H1 (cell line): ENCODE data around the gene HERC3. TPM values are rescaled to one million over a fixed set of nuclear protein-coding genes. Genes with fewer than 3 reads are reported as not detected.

Experiments
- CTCF ChIA-PET: fragments of 300-600 bp; sonication (Branson Sonifier 250); formaldehyde crosslinking; loops from one replicate; lab custom pipeline; 2021; ENCODE audit not compliant: partially characterized antibody; lab: Charles Lee
- POLR2A ChIA-PET: fragments of 300-600 bp; sonication (Branson Sonifier 250); formaldehyde crosslinking; loops from one replicate; lab custom pipeline; 2021; ENCODE audit warnings: inconsistent platforms; ENCODE audit not compliant: partially characterized antibody; lab: Charles Lee
- DNase-seq, 2 experiments: peaks; one replicate each; pipeline versions ENCODE4 v3.0.0 to v3.0.0-alpha.2; 2010 to 2022; ENCODE audit warnings: low spot score in 2 of 2, low read depth in 1 of 2, mixed read lengths in 1 of 2
- FAIRE-seq: peaks from 2 replicates; lab custom pipeline; 2011; peaks lifted over from hg19 to GRCh38; lab: Jason Lieb, UNC
- H2AFZ ChIP-seq: 2 replicates; pipeline ENCODE4 v1.8.1; 2012; ENCODE audit warnings: low read length, inconsistent platforms
- H2AK5ac ChIP-seq: 2 replicates; pipeline ENCODE4 v1.6.1; 2013; ENCODE audit warnings: low read depth, low read length
- H2BK120ac ChIP-seq: replicated peaks from 2 replicates; pipeline ENCODE3; 2013; ENCODE audit warnings: low read depth, low read length, inconsistent platforms
- H2BK12ac ChIP-seq: 2 replicates; pipeline ENCODE4 v1.6.1; 2013; ENCODE audit warnings: low read depth, low read length
- H2BK15ac ChIP-seq: 2 replicates; pipeline ENCODE4 v1.6.1; 2013; ENCODE audit warnings: low read length
- H2BK20ac ChIP-seq: 2 replicates; pipeline ENCODE4 v1.6.1; 2013; ENCODE audit warnings: low read length
- H2BK5ac ChIP-seq: 2 replicates; pipeline ENCODE4 v1.6.1; 2013; ENCODE audit warnings: low read depth, low read length
- H3K14ac ChIP-seq: 2 replicates; pipeline ENCODE4 v1.6.1; 2013; ENCODE audit warnings: inconsistent platforms; ENCODE audit not compliant: insufficient read length
- H3K18ac ChIP-seq: 2 replicates; pipeline ENCODE4 v1.6.1; 2013; ENCODE audit warnings: low read length; ENCODE audit errors: extremely low read depth
- H3K23ac ChIP-seq: 2 replicates; pipeline ENCODE4 v1.6.1; 2013; ENCODE audit warnings: inconsistent platforms; ENCODE audit not compliant: insufficient read length
- H3K23me2 ChIP-seq: 2 replicates; pipeline ENCODE4 v1.6.1; 2013; ENCODE audit warnings: low read depth, low read length
- H3K27ac ChIP-seq: 2 replicates; pipeline ENCODE4 v1.6.1; 2011; ENCODE audit warnings: low read depth, low read length, inconsistent platforms
- H3K27me3 ChIP-seq, 4 experiments: replicated peaks in 1 of 4; 1 replicate in 1 of 4; 2 replicates in 3 of 4; pipeline versions ENCODE4 v1.6.1 to v1.8.1; 2011 to 2013; ENCODE audit warnings: low read length in 3 of 4, mild to moderate bottlenecking in 3 of 4, inconsistent platforms in 2 of 4, mixed read lengths in 2 of 4, moderate library complexity in 1 of 4; ENCODE audit not compliant: control insufficient read depth in 3 of 4, insufficient read depth in 3 of 4; ENCODE audit errors: extremely low read depth in 1 of 4
- H3K36me3 ChIP-seq, 4 experiments: 2 replicates each; pipeline versions ENCODE4 v1.6.1 to v1.8.1; 2011 to 2013; ENCODE audit warnings: mild to moderate bottlenecking in 4 of 4, low read length in 3 of 4, moderate library complexity in 2 of 4, control low read depth in 1 of 4, inconsistent platforms in 1 of 4; ENCODE audit not compliant: insufficient read depth in 4 of 4, control insufficient read depth in 2 of 4
- H3K4ac ChIP-seq: replicated peaks from 2 replicates; pipeline ENCODE3; 2013; ENCODE audit warnings: low read length, low read depth, mixed read lengths, inconsistent platforms; ENCODE audit not compliant: insufficient read length
- H3K4me1 ChIP-seq, 4 experiments: replicated peaks in 1 of 4; 1 replicate in 1 of 4; 2 replicates in 3 of 4; pipeline versions ENCODE4 v1.6.1 to v1.8.1; 2011 to 2013; ENCODE audit warnings: low read length in 3 of 4, inconsistent platforms in 2 of 4, mixed read lengths in 1 of 4; ENCODE audit not compliant: insufficient read depth in 4 of 4, control insufficient read depth in 3 of 4
- H3K4me2 ChIP-seq, 2 experiments: 2 replicates each; pipeline versions ENCODE4 v1.6.1 to v1.8.1; 2011 to 2013; ENCODE audit warnings: low read depth in 2 of 2, low read length in 2 of 2, control low read depth in 1 of 2, inconsistent platforms in 1 of 2, mild to moderate bottlenecking in 1 of 2; ENCODE audit not compliant: insufficient read depth in 1 of 2
- H3K4me3 ChIP-seq, 4 experiments: fragments of 200-600, 300-600 bp in 1 of 4; sonication (generic), shearing (Covaris generic), sonication (Bioruptor Twin) in 1 of 4; 2 replicates each; pipeline versions ENCODE4 v1.5.1 to v1.8.1; 2011 to 2016; ENCODE audit warnings: low read length in 4 of 4, low read depth in 3 of 4, control low read depth in 2 of 4, inconsistent platforms in 2 of 4, mild to moderate bottlenecking in 2 of 4, mixed read lengths in 1 of 4, moderate library complexity in 1 of 4; ENCODE audit not compliant: insufficient read depth in 2 of 4; ENCODE audit errors: extremely low read depth in 1 of 4
- H3K56ac ChIP-seq: replicated peaks from 2 replicates; pipeline ENCODE3; 2013; ENCODE audit warnings: low read depth, mild to moderate bottlenecking, mixed read lengths, low read length, inconsistent platforms; ENCODE audit not compliant: insufficient read length
- H3K79me1 ChIP-seq: 2 replicates; pipeline ENCODE4 v1.6.1; 2013; ENCODE audit warnings: low read depth, low read length, control low read depth
- H3K79me2 ChIP-seq, 2 experiments: 2 replicates each; pipeline versions ENCODE4 v1.6.1 to v1.8.1; 2012 to 2013; ENCODE audit warnings: low read length in 2 of 2, mild to moderate bottlenecking in 2 of 2, inconsistent platforms in 1 of 2; ENCODE audit not compliant: insufficient read depth in 2 of 2, control insufficient read depth in 1 of 2
- H3K9ac ChIP-seq, 4 experiments: replicated peaks in 1 of 4; 1 replicate in 1 of 4; 2 replicates in 3 of 4; pipeline versions ENCODE4 v1.6.1 to v1.8.1; 2011 to 2013; ENCODE audit warnings: low read depth in 3 of 4, low read length in 3 of 4, control low read depth in 2 of 4, mild to moderate bottlenecking in 2 of 4, moderate library complexity in 2 of 4, inconsistent platforms in 1 of 4; ENCODE audit errors: extremely low read depth in 1 of 4
- H3K9me3 ChIP-seq, 2 experiments: 2 replicates each; pipeline versions ENCODE4 v1.6.1 to v1.8.1; 2012 to 2013; ENCODE audit warnings: mild to moderate bottlenecking in 2 of 2, moderate library complexity in 2 of 2, control low read depth in 1 of 2, inconsistent platforms in 1 of 2, low read depth in 1 of 2, low read length in 1 of 2, mixed read lengths in 1 of 2; ENCODE audit not compliant: insufficient read depth in 2 of 2
- H4K20me1 ChIP-seq, 2 experiments: replicated peaks in 1 of 2; 2 replicates each; pipeline versions ENCODE3 to v1.8.1; 2011 to 2013; ENCODE audit warnings: inconsistent platforms in 2 of 2, low read length in 2 of 2, mild to moderate bottlenecking in 1 of 2; ENCODE audit not compliant: insufficient read depth in 2 of 2, control insufficient read depth in 1 of 2
- H4K5ac ChIP-seq: 2 replicates; pipeline ENCODE4 v1.6.1; 2013; ENCODE audit warnings: low read length, low read depth, mixed read lengths, inconsistent platforms; ENCODE audit not compliant: insufficient read length
- H4K8ac ChIP-seq: 2 replicates; pipeline ENCODE4 v1.8.0; 2013; ENCODE audit warnings: mild to moderate bottlenecking, moderate library complexity, low read length, inconsistent platforms; ENCODE audit not compliant: insufficient read depth; ENCODE audit errors: extremely low read depth
- H4K91ac ChIP-seq: replicated peaks from 2 replicates; pipeline ENCODE3; 2013; ENCODE audit warnings: low read length, mixed read lengths, inconsistent platforms; ENCODE audit not compliant: insufficient read length
- ATF3 ChIP-seq: IDR thresholded peaks from 2 replicates; pipeline ENCODE4 v1.6.1; 2011; ENCODE audit warnings: low read depth, mild to moderate bottlenecking, low read length; ENCODE audit not compliant: insufficient read depth
- BRCA1 ChIP-seq: IDR thresholded peaks from 2 replicates; pipeline ENCODE4 v1.6.1; 2012; ENCODE audit warnings: low read depth, low read length, improper control_type of control experiment
- CTCF ChIP-seq, 3 experiments: IDR thresholded peaks; 1 replicate in 2 of 3; 2 replicates in 1 of 3; pipeline versions ENCODE4 v1.5.1 to v1.6.1; 2011; ENCODE audit warnings: low read length in 3 of 3, mild to moderate bottlenecking in 3 of 3, inconsistent platforms in 2 of 3, low read depth in 1 of 3, moderate library complexity in 1 of 3; ENCODE audit not compliant: insufficient read depth in 1 of 3; ENCODE audit errors: control extremely low read depth in 1 of 3
- EP300 ChIP-seq, 2 experiments: IDR thresholded peaks; 1 replicate in 1 of 2; 2 replicates in 1 of 2; pipeline ENCODE4 v1.6.1; 2011 to 2012; ENCODE audit warnings: low read depth in 2 of 2, low read length in 2 of 2, mild to moderate bottlenecking in 2 of 2, borderline replicate concordance in 1 of 2, inconsistent platforms in 1 of 2, moderate library complexity in 1 of 2
- EZH2 ChIP-seq: fragments of 200-600 bp; sonication (generic); IDR thresholded peaks from 2 replicates; pipeline ENCODE4 v1.7.1; 2012; ENCODE audit warnings: low read depth, mild to moderate bottlenecking, moderate library complexity, low read length, inconsistent platforms; ENCODE audit not compliant: severe bottlenecking
- FOSL1 ChIP-seq: IDR thresholded peaks from 2 replicates; pipeline ENCODE4 v1.6.1; 2011; ENCODE audit warnings: mild to moderate bottlenecking, low read depth, low read length, moderate library complexity; ENCODE audit not compliant: insufficient read depth
- KDM4A ChIP-seq: IDR thresholded peaks from one replicate; pipeline ENCODE4 v1.7.1; 2012; ENCODE audit warnings: low read depth, mild to moderate bottlenecking, moderate library complexity, low read length, inconsistent platforms; ENCODE audit not compliant: severe bottlenecking
- SRF ChIP-seq: IDR thresholded peaks from 2 replicates; pipeline ENCODE4 v1.6.1; 2011; ENCODE audit warnings: mild to moderate bottlenecking, low read depth, low read length, moderate library complexity
- TCF12 ChIP-seq: IDR thresholded peaks from 2 replicates; pipeline ENCODE4 v1.6.1; 2011; ENCODE audit warnings: low read depth, mild to moderate bottlenecking, low read length
- WGBS, 2 experiments: shearing (Covaris generic) in 1 of 2; methylation state at CpG; one replicate each; pipeline versions ENCODE4 v1.1.6 to v1.1.7; 2013 to 2015; ENCODE audit warnings: low lambda C conversion rate in 2 of 2, mixed read lengths in 2 of 2, inconsistent platforms in 1 of 2, low coverage in 1 of 2, missing lambda C conversion rate in 1 of 2; ENCODE audit not compliant: insufficient replicate concordance in 2 of 2, insufficient coverage in 1 of 2, insufficient read length in 1 of 2; ENCODE audit errors: extremely low coverage in 1 of 2, missing lambda C conversion rate in 1 of 2; 5-methylcytosine and 5-hydroxymethylcytosine counted together
- polyA plus RNA-seq, 7 experiments: library from polyadenylated mRNA; depleted of rRNA in 3 of 7; stranded (reverse) in 5 of 7; unstranded in 2 of 7; fragments of >200 nt in 5 of 7; fragments of 200-250 nt in 2 of 7; gene quantifications; 1 replicate in 5 of 7; 2 replicates in 1 of 7; 4 replicates in 1 of 7; pipeline versions ENCODE4 v1.2.1 to v1.2.3, GENCODE V29; 2011 to 2013; ENCODE audit warnings: missing spikeins in 2 of 7, mixed read lengths in 2 of 7
- total RNA-seq: library from RNA; stranded (reverse); fragmentation: NEBNext Ultra II Directional; extraction: Animal tissue kit (Norgen Biotek cat#: 25700); gene quantifications from 2 replicates; pipeline ENCODE4 v1.2.1, GENCODE V29; 2021

The HERC3 gene
- total and polyA plus RNA-seq, 2 of the 8 experiments (the other 6 are each of a cell fraction or from before 2014, with no cell fraction given) = 1.4 to 5.7 TPM

GRCh38 chr4:88731381-88731780 lies 139.1 kb downstream of the HERC3 start:
- H3K56ac ChIP-seq = no peak overlapping the region
- POLR2A ChIA-PET = interaction anchor here (1.2 kb wide), 1 partner anchor 9 kb away, joined by 3 read pairs; no protein-coding TSS in a partner anchor
- H3K79me1 ChIP-seq = no peaks in the 10 kb centered on the region
- H3K36me3 ChIP-seq = peaks cover 2 to 12% (median 7%) of the 10 kb centered on the region in 4 experiments; a peak in 6 of 8 replicates
- no peak overlapping the region for H3K23ac ChIP-seq
- H3K14ac ChIP-seq = no peak overlapping the region
- H2AK5ac ChIP-seq = no peak overlapping the region
- H3K9ac ChIP-seq = no peak overlapping the region
- no peaks in the 10 kb centered on the region for H3K9me3 ChIP-seq
- no peak overlapping the region for H3K4ac ChIP-seq
- H2BK20ac ChIP-seq = no peak overlapping the region
- H3K4me1 ChIP-seq = no peaks in the 10 kb centered on the region
- H2BK12ac ChIP-seq = no peak overlapping the region
- no peak overlapping the region for H4K91ac ChIP-seq
- WGBS, 2 experiments = 84% methylated on average over 4 of the region's 4 CpGs; no CpG with 5 or more reads in 1 of the 2 experiments
- H2AFZ ChIP-seq = no peak overlapping the region
- no peaks in the 10 kb centered on the region for H3K23me2 ChIP-seq
- no peak overlapping the region for H3K4me3 ChIP-seq
- H3K79me2 ChIP-seq = no peaks in the 10 kb centered on the region
- H4K8ac ChIP-seq = no peak overlapping the region
- H3K4me2 ChIP-seq = no peak overlapping the region
- no peak overlapping the region for H4K5ac ChIP-seq
- FAIRE-seq = peak; percentile 13
- no peak overlapping the region for H2BK5ac ChIP-seq
- CTCF ChIA-PET = no interaction called here
- H3K27me3 ChIP-seq = no peaks in the 10 kb centered on the region
- H4K20me1 ChIP-seq = no peaks in the 10 kb centered on the region
- no peak overlapping the region for H2BK120ac ChIP-seq
- H2BK15ac ChIP-seq = no peak overlapping the region
- no peak overlapping the region for H3K27ac ChIP-seq
- no peak for DNase-seq
- no peak overlapping the region for H3K18ac ChIP-seq
- no peak for TF ChIP-seq BRCA1
- TF ChIP-seq FOSL1 = no peak
- no peak for TF ChIP-seq EP300 (IDR thresholded peaks at IDR 0.05; ENCODE audit: borderline replicate concordance in 1 of 2, low read depth in 2 of 2, low read length in 2 of 2)
- no peak for TF ChIP-seq ATF3
- TF ChIP-seq EZH2 = no peak
- TF ChIP-seq TCF12 = no peak
- no peak for TF ChIP-seq SRF
- TF ChIP-seq KDM4A = no peak
- TF ChIP-seq CTCF (IDR thresholded peaks at IDR 0.05; ENCODE audit: control extremely low read depth in 1 of 3, insufficient read depth in 1 of 3, low read depth in 1 of 3, low read length in 3 of 3) = no peak
